SU-DHL-6 (cell line): ENCODE measurements around the gene KPNA4.

Experiments used
- EZH2phosphoT487 ChIP-seq: fragments of 200-600 bp; sonication (generic), shearing (Covaris generic); conservative IDR thresholded peaks from 2 replicates; pipeline ENCODE4 v1.6.1; 2018; ENCODE audit warnings: mild to moderate bottlenecking, antibody characterized with exemption, low read length, moderate library complexity, mixed read lengths
- TF ChIP-seq, protein P1 (sequence below): fragments of 200-600 bp; sonication (generic); IDR thresholded peaks from one replicate; pipeline ENCODE4 v1.5.1; 2017; ENCODE audit warnings: antibody characterized with exemption, mild to moderate bottlenecking, low read length, moderate library complexity; ENCODE audit not compliant: insufficient read depth, poor library complexity, severe bottlenecking

DNA sequence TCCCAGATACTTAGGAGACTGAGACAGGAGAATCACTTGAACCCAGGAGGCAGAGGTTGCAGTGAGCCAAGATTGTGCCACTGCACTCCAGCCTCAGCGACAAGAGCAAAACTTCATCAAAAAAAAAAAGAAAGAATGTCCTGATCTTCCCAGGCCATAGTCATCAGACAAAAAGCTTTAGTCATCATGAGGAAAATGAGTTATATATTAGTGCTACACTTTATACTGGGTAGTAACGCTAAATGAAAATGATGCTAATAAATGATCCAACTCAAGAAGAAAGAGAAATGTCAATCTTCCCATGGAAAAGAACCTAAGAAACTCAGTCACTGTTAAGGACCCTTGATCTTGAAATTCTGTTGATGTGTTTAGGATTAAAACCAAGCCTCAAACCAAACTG, 89.5 kb downstream of the KPNA4 start:
- TF ChIP-seq EZH2phosphoT487, result no peak
- TF ChIP-seq, protein P1, sequence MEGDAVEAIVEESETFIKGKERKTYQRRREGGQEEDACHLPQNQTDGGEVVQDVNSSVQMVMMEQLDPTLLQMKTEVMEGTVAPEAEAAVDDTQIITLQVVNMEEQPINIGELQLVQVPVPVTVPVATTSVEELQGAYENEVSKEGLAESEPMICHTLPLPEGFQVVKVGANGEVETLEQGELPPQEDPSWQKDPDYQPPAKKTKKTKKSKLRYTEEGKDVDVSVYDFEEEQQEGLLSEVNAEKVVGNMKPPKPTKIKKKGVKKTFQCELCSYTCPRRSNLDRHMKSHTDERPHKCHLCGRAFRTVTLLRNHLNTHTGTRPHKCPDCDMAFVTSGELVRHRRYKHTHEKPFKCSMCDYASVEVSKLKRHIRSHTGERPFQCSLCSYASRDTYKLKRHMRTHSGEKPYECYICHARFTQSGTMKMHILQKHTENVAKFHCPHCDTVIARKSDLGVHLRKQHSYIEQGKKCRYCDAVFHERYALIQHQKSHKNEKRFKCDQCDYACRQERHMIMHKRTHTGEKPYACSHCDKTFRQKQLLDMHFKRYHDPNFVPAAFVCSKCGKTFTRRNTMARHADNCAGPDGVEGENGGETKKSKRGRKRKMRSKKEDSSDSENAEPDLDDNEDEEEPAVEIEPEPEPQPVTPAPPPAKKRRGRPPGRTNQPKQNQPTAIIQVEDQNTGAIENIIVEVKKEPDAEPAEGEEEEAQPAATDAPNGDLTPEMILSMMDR, result no peak
